ENCODE measurements around the gene SMG1.
A peak's percentile ranks its signal among the peaks of the same experiment; 100 is the strongest.
"Not testable (repeated sequence)": the region's sequence is repeated elsewhere in the genome, so short reads cannot be mapped to it uniquely, and the experiment has no call there.

Gene SMG1

DNA sequence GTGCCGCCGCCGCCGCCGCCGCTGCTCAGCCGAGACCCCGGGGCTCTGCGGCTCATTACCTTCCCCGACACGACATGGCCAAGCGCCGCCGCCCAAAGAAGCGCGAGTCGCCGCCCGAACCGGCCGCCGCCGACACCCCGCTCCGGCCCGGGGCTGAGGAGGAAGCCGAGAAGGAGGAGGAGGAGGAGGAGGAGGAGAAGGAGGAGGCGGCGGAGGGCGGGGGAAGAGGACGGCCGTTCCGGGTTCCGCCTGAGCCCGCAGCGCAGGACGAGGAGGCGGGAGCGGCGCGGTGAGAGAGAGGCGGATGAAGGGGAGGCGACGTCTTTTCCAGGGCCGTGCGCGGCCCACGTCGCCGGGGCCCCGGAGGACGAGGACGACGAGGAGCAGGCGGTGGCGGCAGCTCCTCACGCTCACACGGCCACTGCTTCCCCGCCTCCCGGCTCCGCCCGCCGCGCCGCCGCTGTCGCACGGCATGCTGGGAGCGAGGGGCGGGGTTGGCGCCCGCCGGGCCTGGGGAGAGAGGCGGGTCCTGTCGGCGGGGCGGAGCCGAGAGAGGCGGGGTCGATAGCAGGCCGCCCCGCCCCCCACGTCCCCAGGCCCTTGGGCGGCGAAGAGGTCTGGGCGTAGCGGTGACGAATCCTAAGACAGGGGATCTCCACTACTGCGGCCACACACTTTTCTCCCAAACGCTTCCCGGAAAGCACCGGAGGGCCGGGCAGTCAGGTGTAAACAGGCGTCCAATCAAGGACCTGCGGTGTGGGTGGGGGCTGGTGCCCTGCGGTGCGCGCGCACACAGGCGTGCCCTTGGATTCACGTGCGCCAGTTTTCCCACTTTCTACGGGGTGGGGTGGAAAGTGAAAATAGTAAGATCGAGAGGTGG lies at the start of gene SMG1:
Gene SMG1 (minus strand): TSS at position 423 of the 880 bp plus-strand sequence. CDS start 367 bp downstream, at position 56.
- POLR2A ChIA-PET, CTCF ChIA-PET: not testable (repeated sequence)
- peak within 1 kb of the TSS; percentile 69 for H3K4me3 ChIP-seq (ENCODE audit: low read depth, low read length)
- DNase-seq (ENCODE audit: low read depth, low spot score): peak; percentile 67

- H3K4me3 ChIP-seq (ENCODE audit: low read depth, low read length): no peak overlapping the region
- DNase-seq (ENCODE audit: low read depth, low spot score): no peak
- CTCF ChIA-PET: interaction anchor here (2.1 to 3.8 kb wide), 2 partner anchors 9 to 96 kb away, joined by 7 to 19 read pairs; partner anchors contain the start of gene TMC7
- POLR2A ChIA-PET: interaction anchor here (1.1 kb wide), 1 partner anchor 174 kb away, joined by 3 read pairs; the partner anchor contains the start of gene ARL6IP1
- TF ChIP-seq CTCF (IDR thresholded peaks at IDR 0.05; ENCODE audit: insufficient read depth, low read length, missing control alignments): no peak
Observed at GRCh38 chr16:18975109-18975508, 48.9 kb upstream of the SMG1 start.

- no peak for DNase-seq (ENCODE audit: low read depth, low spot score)
- ChIA-PET POLR2A (no interaction called here), CTCF (interaction anchor here (0.6 to 6.0 kb wide), 18 partner anchors 11 to 258 kb away, joined by 3 to 54 read pairs (median 4); partner anchors contain the start of genes ARL6IP1, COQ7 and TMC7)
- H3K4me3 ChIP-seq (ENCODE audit: low read depth, low read length): no peak overlapping the region
- TF ChIP-seq CTCF (IDR thresholded peaks at IDR 0.05; ENCODE audit: insufficient read depth, low read length, missing control alignments): no peak
Observed at GRCh38 chr16:18969855-18970240, 43.6 kb upstream of the SMG1 start.

DNA sequence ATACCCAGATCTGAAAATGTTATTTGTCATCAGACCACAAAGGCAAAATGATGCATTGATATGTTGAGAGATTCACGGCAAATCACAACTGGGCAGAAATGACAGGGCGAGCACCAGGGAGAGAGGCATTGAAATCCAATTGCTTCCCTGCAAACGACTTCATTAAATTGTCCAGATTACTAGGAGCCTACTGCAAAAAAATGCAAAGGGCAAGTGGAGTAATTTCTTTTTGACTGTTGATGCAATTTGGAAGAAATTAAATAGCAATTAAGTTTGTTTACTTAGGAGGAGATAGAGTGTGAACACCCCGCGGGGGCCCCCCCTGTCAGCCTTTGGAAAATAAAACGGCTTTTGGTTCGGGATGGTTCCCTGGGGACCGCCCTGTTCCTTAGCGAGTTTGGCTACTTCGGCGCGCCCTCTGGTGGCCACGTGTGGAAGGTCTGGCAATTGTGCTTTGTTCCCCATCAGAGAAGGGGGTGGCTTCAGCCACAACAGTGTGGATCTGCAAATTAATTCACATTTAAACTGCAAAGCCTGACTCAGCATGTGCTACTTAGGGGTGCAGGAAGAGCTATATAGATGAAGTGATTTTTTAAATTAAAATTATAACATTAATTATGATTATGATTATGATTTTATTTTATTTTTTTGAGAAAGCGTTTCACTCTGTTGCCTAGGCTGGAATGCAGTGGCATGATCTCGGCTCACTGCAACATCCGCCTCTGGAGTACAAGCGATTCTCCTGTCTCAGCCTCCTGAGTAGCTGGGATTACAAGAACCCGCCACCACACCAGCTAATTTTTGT lies 43.0 kb upstream of the SMG1 start:
- peak overlapping the region; percentile 49 for H3K4me3 ChIP-seq (ENCODE audit: low read depth, low read length)
- DNase-seq (ENCODE audit: low read depth, low spot score): no peak
- ChIA-PET POLR2A (no interaction called here), CTCF (interaction anchor here (0.6 to 6.0 kb wide), 26 partner anchors 11 to 615 kb away, joined by 3 to 54 read pairs (median 4); partner anchors contain the start of genes ARL6IP1, COQ7 and TMC7)
- peak; percentile 95 for TF ChIP-seq CTCF (IDR thresholded peaks at IDR 0.05; ENCODE audit: insufficient read depth, low read length, missing control alignments)

DNA sequence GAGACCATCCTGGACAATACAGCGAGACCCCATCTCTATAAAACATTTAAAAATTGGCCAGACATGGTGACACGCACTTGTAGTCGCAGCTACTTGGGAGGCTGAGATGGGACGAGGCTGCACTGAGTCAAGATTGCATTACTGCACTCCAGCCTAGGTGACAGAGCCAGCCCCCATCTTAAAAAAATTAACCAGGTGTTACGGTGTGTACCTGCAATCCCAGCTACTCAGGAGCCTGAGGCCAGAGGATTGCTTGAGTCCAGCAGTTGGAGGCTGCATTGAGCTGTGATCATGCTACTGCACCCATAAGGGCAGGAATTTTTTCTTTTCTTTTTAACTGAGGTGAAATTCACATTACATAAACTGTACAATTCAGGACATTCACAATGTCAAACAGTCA lies 40.6 kb upstream of the SMG1 start:
- ChIA-PET POLR2A (no interaction called here), CTCF (interaction anchor here (0.9 to 6.0 kb wide), 4 partner anchors 8 to 167 kb away, joined by 3 to 54 read pairs (median 30); partner anchors contain the start of gene TMC7)
- TF ChIP-seq CTCF (IDR thresholded peaks at IDR 0.05; ENCODE audit: insufficient read depth, low read length, missing control alignments): no peak
- DNase-seq (ENCODE audit: low read depth, low spot score): no peak
- H3K4me3 ChIP-seq (ENCODE audit: low read depth, low read length): no peak overlapping the region

DNA sequence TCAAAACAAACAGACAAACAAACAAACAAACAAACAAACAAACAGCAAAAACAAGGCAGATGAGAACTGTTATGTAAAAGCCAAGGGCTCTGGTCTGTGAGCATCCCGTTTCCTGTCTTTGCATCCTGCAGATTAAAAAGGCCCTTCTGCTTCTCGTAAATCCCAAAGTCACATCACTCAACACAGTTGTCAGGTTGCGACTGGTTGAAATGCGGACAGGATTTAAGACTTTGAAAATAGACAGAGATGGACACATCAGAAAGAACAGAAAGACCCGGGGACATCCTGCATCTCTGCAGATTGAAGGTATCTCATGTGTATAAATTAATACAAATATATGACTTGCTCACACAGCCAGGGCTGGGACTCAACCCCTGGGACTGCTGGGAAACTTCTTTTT lies 39.3 kb upstream of the SMG1 start:
- TF ChIP-seq CTCF (IDR thresholded peaks at IDR 0.05; ENCODE audit: insufficient read depth, low read length, missing control alignments): no peak
- ChIA-PET POLR2A (no interaction called here), CTCF (no interaction called here)
- H3K4me3 ChIP-seq (ENCODE audit: low read depth, low read length): no peak overlapping the region
- DNase-seq (ENCODE audit: low read depth, low spot score): no peak
